Right lobe of liver (tissue), 4 donors: ENCODE measurements around the gene MMP26.
"Not testable (repeated sequence)": the region's sequence is repeated elsewhere in the genome, so short reads cannot be mapped to it uniquely, and the experiment has no call there.

ENCODE experiments used
- CTCF ChIP-seq, 4 donors: fragments of 200-600 bp in 3 of 4; fragments of 450-650 bp in 1 of 4; IDR thresholded peaks; one replicate each; pipeline versions ENCODE4 v1.5.1 to v1.8.0; 2016 to 2022; ENCODE audit warnings: antibody characterized with exemption in 4 of 4, mild to moderate bottlenecking in 2 of 4
- POLR2A ChIP-seq: fragments of 450-650 bp; IDR thresholded peaks from one replicate; pipeline ENCODE4 v1.6.1; 2017; ENCODE audit warnings: antibody characterized with exemption, mild to moderate bottlenecking
- donor health status: DM: no; HTN: no; CAD: no.
- donor health status: DM: no; HTN: no; CAD: no.
- donor health status: DM: no; HTN: yes; CAD: no.

- not testable (repeated sequence) for TF ChIP-seq CTCF (IDR thresholded peaks at IDR 0.05); POLR2A
Measured at GRCh38 chr11:4722616-4723534, 18.3 kb downstream of the MMP26 start.
